Cardiac fibroblast (primary cell): ENCODE results near the gene SLC6A6.

Experiments used
- DNase-seq, 2 donors: peaks; one replicate each; pipeline versions ENCODE4 v3.0.0 to v3.0.0-alpha.2; 2010; ENCODE audit warnings: low read depth in 2 of 2
- H3K4me3 ChIP-seq, 2 donors: replicated peaks in 1 of 2; 1 replicate in 1 of 2; 2 replicates in 1 of 2; pipeline ENCODE4 v1.5.1; 2011; ENCODE audit warnings: low read depth in 2 of 2, low read length in 2 of 2, mild to moderate bottlenecking in 2 of 2, moderate library complexity in 1 of 2
- TF ChIP-seq, protein P1 (sequence below): IDR thresholded peaks from one replicate; pipeline ENCODE4 v1.5.1; 2011; ENCODE audit warnings: low read depth, mild to moderate bottlenecking, low read length, inconsistent platforms

The SLC6A6 gene

DNA sequence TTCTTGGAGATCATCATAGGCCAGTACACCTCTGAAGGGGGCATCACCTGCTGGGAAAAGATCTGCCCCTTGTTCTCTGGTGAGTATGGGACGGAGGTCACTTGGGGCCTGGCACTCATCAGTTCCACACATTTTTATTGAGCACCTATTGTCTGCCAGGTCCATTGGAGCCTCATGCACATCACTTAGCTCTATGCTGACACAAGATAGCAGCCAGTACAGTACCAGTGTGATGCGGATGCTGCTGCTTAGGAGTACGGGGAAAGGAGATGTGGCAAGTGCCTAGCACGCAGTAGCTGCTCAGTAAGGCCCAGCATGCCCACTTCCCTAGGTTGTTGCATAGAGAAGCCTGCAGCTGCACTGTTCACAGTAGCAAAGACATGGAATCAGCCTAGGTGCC is 43.4 kb downstream of the SLC6A6 start:
- no peak for DNase-seq
- TF ChIP-seq, protein P1, sequence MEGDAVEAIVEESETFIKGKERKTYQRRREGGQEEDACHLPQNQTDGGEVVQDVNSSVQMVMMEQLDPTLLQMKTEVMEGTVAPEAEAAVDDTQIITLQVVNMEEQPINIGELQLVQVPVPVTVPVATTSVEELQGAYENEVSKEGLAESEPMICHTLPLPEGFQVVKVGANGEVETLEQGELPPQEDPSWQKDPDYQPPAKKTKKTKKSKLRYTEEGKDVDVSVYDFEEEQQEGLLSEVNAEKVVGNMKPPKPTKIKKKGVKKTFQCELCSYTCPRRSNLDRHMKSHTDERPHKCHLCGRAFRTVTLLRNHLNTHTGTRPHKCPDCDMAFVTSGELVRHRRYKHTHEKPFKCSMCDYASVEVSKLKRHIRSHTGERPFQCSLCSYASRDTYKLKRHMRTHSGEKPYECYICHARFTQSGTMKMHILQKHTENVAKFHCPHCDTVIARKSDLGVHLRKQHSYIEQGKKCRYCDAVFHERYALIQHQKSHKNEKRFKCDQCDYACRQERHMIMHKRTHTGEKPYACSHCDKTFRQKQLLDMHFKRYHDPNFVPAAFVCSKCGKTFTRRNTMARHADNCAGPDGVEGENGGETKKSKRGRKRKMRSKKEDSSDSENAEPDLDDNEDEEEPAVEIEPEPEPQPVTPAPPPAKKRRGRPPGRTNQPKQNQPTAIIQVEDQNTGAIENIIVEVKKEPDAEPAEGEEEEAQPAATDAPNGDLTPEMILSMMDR, result no peak

DNA sequence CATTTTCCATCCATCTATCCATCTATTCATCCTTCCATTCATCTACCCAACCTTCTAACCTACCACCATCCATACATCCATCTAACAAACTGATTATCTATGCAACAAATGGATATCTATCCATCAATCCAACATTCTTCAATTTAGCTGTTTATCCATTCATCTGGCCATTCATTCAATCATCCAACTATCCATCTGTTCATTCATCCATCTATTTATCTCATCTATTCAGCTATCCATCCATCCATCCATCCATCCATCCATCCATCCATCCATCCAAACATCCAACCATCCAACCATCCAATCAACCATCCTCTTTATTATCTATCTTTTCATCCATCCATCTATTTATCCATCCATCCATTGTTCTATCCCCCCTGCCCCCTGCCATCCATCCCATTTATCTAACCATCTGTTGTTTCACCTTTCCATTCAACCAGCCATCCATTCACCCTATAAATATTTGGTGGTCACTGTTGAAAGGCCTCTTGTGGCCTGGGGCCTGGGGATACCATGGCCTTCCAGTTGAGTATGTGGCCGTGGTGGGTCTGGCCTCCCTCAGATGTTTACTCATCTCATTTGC is 44.7 kb downstream of the SLC6A6 start:
- TF ChIP-seq, protein P1, result no peak
- DNase-seq, result no peak
- H3K4me3 ChIP-seq, result no peak overlapping the region

More for the DNA sequence above, 43.4 kb downstream of the SLC6A6 start:
- no peak overlapping the region for H3K4me3 ChIP-seq

DNA sequence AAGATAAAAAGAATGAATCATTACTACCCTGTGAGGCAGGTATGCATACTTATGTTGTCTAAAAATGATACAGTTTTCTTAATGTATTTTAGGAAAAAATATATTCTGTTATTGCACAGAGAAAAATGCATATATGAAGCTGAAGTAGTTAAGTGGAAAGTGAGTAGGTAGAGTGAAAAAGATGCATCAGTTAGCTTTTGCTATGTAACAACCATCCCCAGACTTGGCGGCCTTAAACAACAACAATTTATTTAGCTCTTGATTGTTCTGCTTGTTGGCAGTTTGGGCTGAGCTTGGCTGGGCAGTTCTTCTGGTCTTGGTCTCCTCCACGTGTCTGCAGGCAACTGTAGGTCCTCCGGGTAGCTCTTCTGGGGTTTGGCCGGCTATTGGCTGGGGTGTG is 45.7 kb downstream of the SLC6A6 start:
- TF ChIP-seq, protein P1, result no peak
- no peak for DNase-seq
- H3K4me3 ChIP-seq, result no peak overlapping the region

DNA sequence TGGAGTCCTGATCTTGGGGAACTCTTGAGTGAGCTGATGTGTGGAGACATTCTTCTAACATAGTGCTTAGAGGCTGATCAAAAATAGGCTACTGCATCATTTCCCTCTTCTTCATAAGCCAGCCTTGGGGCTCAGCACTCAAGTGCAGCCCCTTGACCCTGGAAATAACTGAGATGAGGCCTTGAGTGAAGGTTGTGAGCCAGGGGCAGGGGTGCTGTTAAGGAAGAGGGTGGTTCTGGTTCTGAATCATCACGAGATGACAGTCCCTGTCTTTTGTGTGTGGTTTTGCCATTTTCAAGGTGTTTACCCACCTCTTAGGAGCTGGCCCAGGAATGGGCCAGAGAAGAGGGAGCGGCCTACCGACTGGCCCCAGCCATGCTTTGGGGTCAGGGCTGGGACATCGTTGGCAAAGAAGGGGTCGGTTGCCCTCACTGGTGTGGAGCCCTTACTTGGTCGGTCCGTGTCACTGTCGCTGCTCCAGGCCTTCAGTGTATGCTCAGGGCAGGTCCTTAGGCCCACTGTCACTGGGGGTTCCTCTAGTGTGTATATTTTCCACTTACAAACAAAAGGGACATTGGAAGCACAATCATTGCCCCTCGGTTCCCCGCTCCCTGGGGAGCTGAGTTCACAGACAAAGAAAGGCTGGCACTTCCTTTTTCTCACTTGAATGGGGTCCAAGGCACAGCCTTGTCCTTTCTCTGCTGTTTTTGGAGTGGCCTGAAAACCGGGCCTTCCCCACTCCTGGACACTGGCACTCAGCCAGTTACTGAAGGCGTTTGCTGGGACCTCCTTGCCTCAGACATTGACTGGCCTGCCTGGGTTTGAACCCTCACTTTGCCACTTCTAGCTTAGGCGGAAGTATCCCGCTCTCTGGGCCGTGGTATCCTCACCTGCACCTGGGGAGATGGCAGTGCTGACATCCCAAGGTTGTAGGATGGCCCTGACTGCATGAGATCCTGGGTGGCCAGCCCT is 46.6 kb downstream of the SLC6A6 start:
- TF ChIP-seq, protein P1, result no peak

DNA sequence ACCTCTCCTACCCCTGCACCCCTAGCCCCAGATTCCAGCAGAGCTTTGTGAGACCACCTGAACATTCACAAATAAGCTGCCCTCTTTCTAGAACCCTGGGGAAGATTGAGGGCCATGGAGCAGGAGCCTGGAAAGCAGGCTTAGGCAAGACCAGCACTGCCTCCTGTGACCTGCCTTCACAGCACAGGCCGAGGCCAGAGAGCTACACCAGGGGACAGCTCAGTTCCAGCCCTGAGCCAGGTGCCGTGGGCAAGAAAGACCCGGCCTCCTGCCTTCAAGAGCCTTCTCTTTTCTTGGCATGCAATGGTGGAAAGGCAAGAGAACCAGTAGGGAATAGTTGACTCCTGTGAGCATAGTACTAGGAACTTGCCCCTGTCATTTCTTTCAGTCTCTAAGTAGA is 48.1 kb downstream of the SLC6A6 start:
- no peak for DNase-seq
- TF ChIP-seq, protein P1, result no peak
- H3K4me3 ChIP-seq, result no peak overlapping the region

More for the DNA sequence above, 46.6 kb downstream of the SLC6A6 start:
- H3K4me3 ChIP-seq, result no peak overlapping the region
- no peak for DNase-seq

DNA sequence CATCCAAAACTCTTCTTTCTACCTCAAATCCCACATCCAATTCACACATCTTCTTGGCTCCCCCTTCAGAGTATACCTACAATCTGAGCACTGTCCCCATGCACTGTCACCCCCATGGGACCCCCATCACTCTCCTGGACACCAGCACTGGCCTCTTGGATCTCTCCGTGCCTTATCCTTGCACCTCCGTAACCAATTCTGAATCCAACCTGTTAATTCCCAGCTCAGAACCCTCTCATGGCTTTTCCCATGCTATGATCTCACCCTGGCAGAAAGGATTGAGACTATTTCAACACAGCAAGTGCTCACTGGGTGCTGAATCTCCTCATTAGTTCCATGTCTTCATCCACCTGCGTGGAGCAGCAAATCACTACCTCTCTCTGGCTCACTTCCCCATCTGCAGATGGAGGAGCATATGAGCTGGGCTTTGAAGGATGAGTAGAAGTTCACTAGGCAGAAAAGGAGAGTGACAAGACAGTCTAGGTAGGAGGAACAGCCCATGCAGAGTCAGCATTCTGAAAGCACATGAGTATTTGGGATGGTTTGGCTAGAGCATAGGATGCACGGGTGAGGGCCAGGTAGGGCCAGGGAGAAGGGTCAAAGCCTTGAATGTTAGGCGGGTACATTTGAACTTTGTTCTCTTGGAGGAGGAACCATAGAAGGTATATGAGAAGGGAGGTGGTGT is 48.7 kb downstream of the SLC6A6 start:
- DNase-seq, result no peak
- TF ChIP-seq, protein P1, result no peak
- H3K4me3 ChIP-seq, result no peak overlapping the region
